Measurements from ENCODE around the gene APOL1.

GRCh38 chr22:36245805-36246356 is 7.1 kb upstream of the APOL1 start:
- TF ChIP-seq POLR2A (IDR thresholded peaks at IDR 0.05) (no peak), CTCF (IDR thresholded peaks at IDR 0.05 in 8 of 11, conservative IDR thresholded peaks at IDR 0.05 in 3 of 11) (no peak), POLR2AphosphoS5 (IDR thresholded peaks at IDR 0.05) (no peak)
